GM21360 (cell line): ENCODE results near the gene CHRDL1.

ENCODE experiments used
- ATAC-seq: cut with Tn5 transposase; IDR thresholded peaks from one replicate; pipeline ENCODE4 v1.9.1; 2021; ENCODE audit warnings: mild to moderate bottlenecking, moderate library complexity; ENCODE audit not compliant: unreplicated experiment

Gene CHRDL1

GRCh38 chrX:110743679-110744340, 51.8 kb downstream of the CHRDL1 start:
- peak; percentile 44 for ATAC-seq

DNA sequence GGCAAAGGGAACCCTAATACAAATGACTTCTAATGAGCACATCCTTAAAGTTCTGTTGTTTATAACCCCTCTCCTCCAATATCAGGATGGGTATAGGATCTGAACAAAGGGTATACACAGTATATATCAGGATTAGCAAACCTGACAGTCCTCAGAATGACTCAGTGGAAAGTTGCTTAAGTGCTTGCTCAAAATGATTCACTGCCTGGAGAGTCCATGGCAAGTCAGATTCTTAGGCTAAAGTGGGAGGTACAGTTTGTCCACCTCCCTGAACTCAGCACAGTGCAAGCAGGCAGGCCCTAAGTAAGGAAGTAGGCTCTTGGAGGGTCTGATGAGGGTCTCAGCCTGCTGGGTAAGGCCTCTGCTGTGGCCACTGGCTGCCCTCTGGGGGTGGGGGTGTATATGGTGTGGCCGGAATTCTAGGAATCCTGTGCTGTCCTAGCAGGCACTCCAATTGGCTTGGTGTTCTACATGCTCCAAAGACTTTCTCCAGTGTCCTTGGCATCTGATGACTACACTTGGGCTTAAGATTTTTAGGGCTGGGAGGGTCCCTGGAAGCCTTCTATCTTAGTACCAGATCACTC, 54.3 kb downstream of the CHRDL1 start:
- no peak for ATAC-seq

GRCh38 chrX:110734894-110735541, 60.6 kb downstream of the CHRDL1 start:
- ATAC-seq: no peak

GRCh38 chrX:110734271-110734670, 61.3 kb downstream of the CHRDL1 start:
- no peak for ATAC-seq

DNA sequence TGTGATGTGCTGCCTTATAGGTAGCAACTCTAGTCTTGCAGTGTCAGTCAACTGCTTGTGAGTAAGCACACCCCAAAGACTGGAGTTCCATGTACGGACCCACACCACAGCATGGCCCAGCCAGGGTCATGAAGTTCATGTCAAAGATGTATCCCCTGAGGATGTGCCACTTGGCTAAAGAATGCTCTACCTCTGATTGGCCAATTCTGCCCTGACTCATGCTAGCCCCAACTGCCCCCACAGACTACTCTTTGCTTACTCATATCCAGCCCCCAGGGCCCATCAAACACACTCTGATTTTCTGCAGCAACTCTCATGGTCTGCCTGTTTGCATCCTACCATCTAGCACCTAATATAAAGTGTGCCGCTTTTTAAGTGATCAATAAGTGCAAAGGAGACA, 62.5 kb downstream of the CHRDL1 start:
- no peak for ATAC-seq

GRCh38 chrX:110732266-110732665, 63.4 kb downstream of the CHRDL1 start:
- ATAC-seq: no peak

DNA sequence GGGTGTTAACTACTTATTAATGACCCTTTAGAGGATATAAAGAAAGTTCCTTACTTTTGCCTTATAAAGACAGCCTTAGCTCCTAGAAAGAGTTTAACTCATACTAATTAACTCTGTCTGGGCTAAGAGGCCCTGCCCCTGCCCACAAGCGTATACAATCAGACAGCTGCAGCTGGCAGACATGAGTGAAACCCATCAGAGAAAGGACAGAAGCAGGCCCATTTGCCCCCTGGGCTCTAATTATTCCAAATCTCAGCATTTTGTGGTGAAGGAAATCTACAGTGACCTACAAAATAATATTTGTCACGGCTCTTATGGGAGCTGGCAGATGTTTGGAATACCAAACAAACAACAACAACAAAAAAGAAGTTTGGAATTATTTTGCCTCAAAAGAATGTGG, 71.8 kb downstream of the CHRDL1 start:
- no peak for ATAC-seq

DNA sequence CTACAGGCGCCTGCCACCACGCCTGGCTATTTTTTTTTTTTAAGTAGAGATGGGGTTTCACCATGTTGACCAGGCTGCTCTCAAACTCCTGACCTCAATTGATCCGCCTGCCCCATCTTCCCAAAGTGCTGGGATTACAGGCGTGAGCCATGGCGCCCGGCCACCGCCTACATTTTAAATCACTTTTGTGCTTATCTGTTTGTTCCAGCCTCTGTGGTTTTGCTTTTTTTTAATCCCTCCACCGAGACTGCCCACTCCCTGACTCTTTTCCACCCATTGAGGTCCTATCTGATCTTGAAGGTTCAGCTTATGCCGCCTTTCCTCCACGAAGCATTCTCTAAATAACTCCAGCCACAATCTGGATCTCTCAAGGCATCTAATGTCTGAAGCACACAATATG, 73.5 kb downstream of the CHRDL1 start:
- no peak for ATAC-seq

- ATAC-seq: no peak
Measured at GRCh38 chrX:110713666-110714065, 82.0 kb downstream of the CHRDL1 start.

GRCh38 chrX:110706446-110706845, 89.2 kb downstream of the CHRDL1 start:
- ATAC-seq: no peak

DNA sequence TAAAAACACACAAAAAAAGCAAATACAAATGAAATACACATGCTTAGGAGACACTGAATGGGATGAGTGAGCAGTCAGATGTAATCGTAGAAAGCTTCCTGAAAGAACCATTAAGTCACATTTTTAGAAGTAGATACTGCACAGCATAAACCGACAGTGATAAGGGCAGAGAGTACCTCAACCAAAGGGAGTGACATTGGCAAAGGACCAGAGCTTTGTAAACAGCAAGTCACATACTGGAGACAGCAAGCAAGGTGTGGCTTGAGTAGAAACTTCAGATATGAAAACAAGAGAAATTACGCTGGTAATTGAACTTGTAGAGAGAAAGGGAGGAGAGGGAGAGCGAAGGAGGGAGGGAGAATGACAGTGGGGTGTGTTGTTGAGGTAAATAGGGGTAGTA, 92.0 kb downstream of the CHRDL1 start:
- no peak for ATAC-seq

- ATAC-seq: no peak
Measured at GRCh38 chrX:110699109-110699508, 96.5 kb downstream of the CHRDL1 start.

DNA sequence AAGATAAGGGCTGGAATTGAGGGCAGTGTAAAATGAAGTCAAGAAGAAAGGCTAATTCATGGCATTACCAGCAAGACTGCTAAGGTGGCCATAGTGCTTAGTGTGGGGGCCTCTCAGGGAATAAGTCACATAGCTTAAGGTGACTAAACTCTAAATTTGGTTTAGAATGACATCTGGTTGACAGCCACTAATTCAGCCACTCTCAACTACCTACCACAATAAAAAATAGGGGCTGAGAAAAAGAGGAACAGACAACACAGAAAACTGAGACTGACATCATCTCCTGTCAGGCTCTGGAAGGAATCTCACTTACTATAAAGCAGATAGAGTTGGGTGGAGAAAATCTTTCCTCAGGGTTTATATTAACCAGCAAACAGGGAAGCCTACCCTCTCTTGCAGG, 96.9 kb downstream of the CHRDL1 start:
- peak; percentile 61 for ATAC-seq

- no peak for ATAC-seq
Measured at GRCh38 chrX:110692866-110693265, 102.8 kb downstream of the CHRDL1 start.

DNA sequence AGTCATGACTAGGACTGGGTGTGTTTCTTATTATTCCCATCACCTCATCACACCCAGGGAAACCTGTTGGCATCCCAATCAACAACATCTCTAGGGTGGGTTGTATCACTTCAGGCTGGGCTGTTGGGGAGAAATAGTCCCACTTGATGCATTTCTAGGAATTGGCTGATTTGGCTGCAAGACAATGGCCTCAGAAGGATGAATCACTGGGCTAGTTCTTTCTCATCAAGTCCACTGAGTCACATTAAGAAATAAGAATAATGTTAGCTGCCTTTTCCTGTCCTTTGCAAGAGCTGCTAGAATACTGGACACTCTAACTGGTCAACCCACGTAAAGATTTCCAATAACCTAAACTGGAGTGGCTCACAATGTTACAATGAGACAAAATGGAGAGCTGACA, 104.2 kb downstream of the CHRDL1 start:
- no peak for ATAC-seq

DNA sequence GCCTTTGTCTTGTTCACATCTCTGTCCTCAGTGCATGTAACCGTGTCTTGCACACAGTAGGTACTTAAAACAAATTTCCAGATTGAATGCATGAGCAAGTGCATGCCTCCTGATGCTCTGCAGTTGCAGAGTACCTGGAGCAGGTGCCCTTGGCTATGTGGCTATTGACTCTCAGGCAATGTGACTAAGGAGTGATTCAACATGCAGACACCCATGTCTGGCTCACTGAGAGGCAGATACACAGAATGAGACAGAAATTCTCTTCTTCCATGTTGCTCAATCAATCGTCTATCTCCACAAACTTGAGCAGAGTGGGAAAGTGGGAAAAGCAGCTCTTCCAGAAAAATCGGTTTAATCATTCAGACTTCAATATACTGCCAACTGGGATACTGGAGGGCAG, 111.0 kb downstream of the CHRDL1 start:
- ATAC-seq: no peak

- no peak for ATAC-seq
Measured at GRCh38 chrX:110683925-110684324, 111.7 kb downstream of the CHRDL1 start.

- ATAC-seq: no peak
Measured at GRCh38 chrX:110678591-110678990, 117.0 kb downstream of the CHRDL1 start.

DNA sequence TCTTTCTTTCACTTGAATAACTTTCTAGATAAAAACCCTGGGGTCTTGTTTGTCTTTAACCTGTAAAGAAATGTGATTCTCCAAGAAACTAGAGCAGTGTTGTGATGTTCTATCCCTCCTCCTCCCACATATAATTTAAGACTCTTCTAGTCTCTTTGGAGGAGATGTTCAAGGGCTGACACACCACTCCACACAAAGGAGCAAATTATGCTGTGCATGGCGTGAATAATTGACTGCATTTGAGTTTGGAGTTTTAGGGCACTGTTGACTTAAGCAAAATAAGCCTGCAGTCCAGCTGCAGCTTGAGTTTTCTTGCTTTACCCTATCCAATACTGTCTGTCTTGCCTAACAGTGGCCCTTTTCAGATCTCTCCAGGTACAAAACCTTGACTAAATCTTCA, 119.7 kb downstream of the CHRDL1 start:
- ATAC-seq: no peak

DNA sequence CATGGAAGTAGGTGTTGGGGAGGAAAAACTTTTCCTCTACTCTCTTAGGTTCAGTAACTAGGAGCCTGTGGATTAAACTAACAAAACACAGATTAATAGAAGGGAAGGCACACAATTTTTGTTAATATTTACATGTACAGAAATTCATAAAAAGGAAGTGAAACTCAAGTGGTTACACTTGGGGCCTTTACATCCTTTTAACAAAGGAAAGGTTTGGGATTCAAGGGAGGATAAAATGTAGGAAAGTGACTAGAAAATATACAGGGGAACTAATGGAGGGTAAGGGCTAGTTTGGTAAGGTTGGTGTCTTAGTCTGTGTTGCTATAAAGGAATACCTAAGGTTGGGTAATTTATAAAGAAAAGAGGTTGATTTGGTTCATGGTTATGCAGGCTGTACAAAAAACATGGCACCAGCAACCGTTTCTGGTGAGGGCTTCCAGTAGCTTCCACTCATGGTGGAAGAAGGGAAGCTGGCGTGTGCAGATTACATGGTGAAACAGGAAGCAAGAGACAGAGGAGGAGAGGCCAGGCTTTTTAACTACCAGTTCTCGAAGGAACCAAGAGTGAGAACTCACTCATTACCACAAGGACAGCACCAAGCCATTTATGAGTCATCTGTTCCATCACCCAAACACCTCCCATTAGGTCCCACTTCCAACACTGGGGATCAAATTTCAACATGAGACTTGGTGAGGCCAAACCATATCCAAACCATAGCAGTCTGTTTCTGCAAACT, 124.4 kb downstream of the CHRDL1 start:
- peak; percentile 93 for ATAC-seq

DNA sequence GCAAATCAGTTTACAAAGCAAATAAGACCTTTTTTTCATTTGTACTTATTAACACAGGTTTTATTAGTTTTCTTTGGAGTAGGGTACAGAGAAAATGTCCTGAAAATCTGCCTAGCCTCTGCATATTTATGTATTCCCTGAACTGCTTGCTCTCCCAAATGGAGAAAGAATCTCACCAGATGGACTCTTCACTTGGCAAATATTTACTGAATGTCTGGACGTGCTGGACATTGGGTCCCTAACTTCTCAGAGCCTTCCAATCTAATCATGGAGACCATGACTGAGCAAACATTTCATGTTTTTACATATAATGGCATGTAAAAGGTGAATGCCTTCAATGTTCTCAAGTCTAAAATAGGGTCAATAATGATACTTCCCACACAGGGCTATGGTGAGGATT, 126.0 kb downstream of the CHRDL1 start:
- ATAC-seq: no peak

DNA sequence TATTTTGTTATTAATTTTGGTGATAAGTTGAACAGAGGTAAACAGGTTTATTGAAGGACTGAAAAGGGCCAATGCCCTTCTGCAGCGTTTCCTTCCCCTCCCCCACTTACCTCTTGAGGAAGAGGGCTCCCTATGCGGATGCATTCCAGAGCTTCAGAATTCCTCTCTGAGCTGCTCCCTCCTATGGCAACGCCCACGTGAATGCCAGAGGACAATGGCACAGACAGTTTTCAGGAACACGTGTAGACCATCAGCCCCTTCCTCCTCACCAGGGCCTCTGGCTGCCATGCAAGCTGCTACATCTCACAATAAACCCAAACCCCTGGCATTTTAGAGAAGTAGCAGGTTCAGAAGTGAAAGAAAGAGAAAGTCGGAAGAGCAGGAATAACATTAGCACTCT, 127.9 kb downstream of the CHRDL1 start:
- ATAC-seq: no peak
